HepG2 (cell line): ENCODE data around the gene HYAL1. TPM values are rescaled to one million over a fixed set of nuclear protein-coding genes. Genes with fewer than 3 reads are reported as not detected.

Experiments
- ELK4 ChIP-seq: sonication (generic); formaldehyde crosslinking; IDR thresholded peaks from 2 replicates; pipeline ENCODE4 v1.9.0; 2021; ENCODE audit warnings: missing genetic modification reagents, borderline replicate concordance
- GMEB1 ChIP-seq: sonication (generic); formaldehyde crosslinking; IDR thresholded peaks from 2 replicates; pipeline ENCODE4 v1.5.1; 2020; ENCODE audit warnings: missing genetic modification reagents, mild to moderate bottlenecking, borderline replicate concordance
- JUND ChIP-seq: sonication (generic); formaldehyde crosslinking; IDR thresholded peaks from 2 replicates; pipeline ENCODE4 v1.8.0; 2022; ENCODE audit warnings: mild to moderate bottlenecking, missing genetic modification reagents
- PCBP2 ChIP-seq: fragments of 200-400 bp; formaldehyde crosslinking; optimal IDR thresholded peaks from 2 replicates; pipeline ENCODE3; 2018; ENCODE audit warnings: low read length, low read depth; ENCODE audit not compliant: poor library complexity, severe bottlenecking
- RBM22 ChIP-seq: fragments of 200-400 bp; formaldehyde crosslinking; optimal IDR thresholded peaks from 2 replicates; pipeline ENCODE3; 2017; ENCODE audit warnings: mild to moderate bottlenecking, low read length, moderate library complexity
- ZBTB49 ChIP-seq: sonication (generic); formaldehyde crosslinking; IDR thresholded peaks from 2 replicates; pipeline ENCODE4 v1.4.0; 2020; ENCODE audit warnings: missing genetic modification reagents, borderline replicate concordance
- ZC3H13 ChIP-seq: sonication (generic); formaldehyde crosslinking; IDR thresholded peaks from 2 replicates; pipeline ENCODE4 v1.8.1; 2023; ENCODE audit warnings: mild to moderate bottlenecking, missing genetic modification reagents, moderate library complexity
- ZNF331 ChIP-seq: sonication (generic); formaldehyde crosslinking; IDR thresholded peaks from 2 replicates; pipeline ENCODE4 v1.4.0; 2020; ENCODE audit warnings: missing genetic modification reagents
- ZNF569 ChIP-seq: sonication (generic); formaldehyde crosslinking; IDR thresholded peaks from 2 replicates; pipeline ENCODE4 v1.5.0; 2020; ENCODE audit warnings: mild to moderate bottlenecking, missing genetic modification reagents, moderate library complexity, borderline replicate concordance
- polyA plus RNA-seq, 8 experiments: library from polyadenylated mRNA; depleted of rRNA in 3 of 8; stranded (reverse) in 7 of 8; unstranded in 1 of 8; fragments of >200 nt; fragmentation: Illumina TruSeq in 4 of 8; extraction: Trizol in 4 of 8; gene quantifications; 2 replicates each; pipeline versions ENCODE4 v1.2.1 to v1.2.3, GENCODE V29; 2011 to 2016; ENCODE audit warnings: low read depth in 4 of 8, missing spikeins in 1 of 8, mixed read lengths in 1 of 8; ENCODE audit not compliant: insufficient read depth in 1 of 8
- total RNA-seq, 5 experiments: library from RNA; depleted of rRNA; stranded (reverse); fragments of >200 nt; fragmentation: Illumina TruSeq; extraction: Trizol; gene quantifications; 2 replicates each; pipeline ENCODE4 v1.2.3, GENCODE V29; 2016; ENCODE audit warnings: low read depth in 1 of 5

HYAL1 gene
- total and polyA plus RNA-seq, 2 of the 13 experiments (the other 11 are each of a cell fraction or from before 2014, with no cell fraction given): 76.5 to 193 TPM

- TF ChIP-seq GMEB1 (CRISPR knock-in tag) (no peak), JUND (CRISPR knock-in tag) (no peak), ZNF569 (CRISPR knock-in tag) (no peak), ZBTB49 (no peak), ZNF331 (CRISPR knock-in tag) (no peak), PCBP2 (no peak), ELK4 (no peak), RBM22 (no peak), ZC3H13 (CRISPR knock-in tag) (no peak)
- TF ChIP-seq, all 625 proteins: peak for 0
These were observed 36.5 kb downstream of the HYAL1 start (continued) for GRCh38 chr3:50266836-50267235.
